Prostate gland (tissue), 2 donors: ENCODE measurements around the gene CREB5. TPM values are rescaled to one million over a fixed set of nuclear protein-coding genes. Genes with fewer than 3 reads are reported as not detected.

Experiments
- DNase-seq: peaks from one replicate; pipeline ENCODE4 v3.0.0-alpha.2; 2019; ENCODE audit warnings: low spot score
- H3K27ac ChIP-seq, 2 donors: fragments of 200-600 bp; sonication (generic); 2 replicates each; pipeline ENCODE4 v1.5.1; 2017 to 2019
- H3K27me3 ChIP-seq: fragments of 200-600 bp; sonication (generic); replicated peaks from 2 replicates; pipeline ENCODE4 v1.5.1; 2019; ENCODE audit not compliant: insufficient read depth
- H3K36me3 ChIP-seq, 2 donors: fragments of 200-600 bp; sonication (generic); 1 replicate in 1 of 2; 2 replicates in 1 of 2; pipeline versions ENCODE4 v1.5.1 to v1.8.1; 2017 to 2019
- H3K4me1 ChIP-seq: fragments of 200-600 bp; sonication (generic); replicated peaks from 2 replicates; pipeline ENCODE4 v1.5.1; 2019
- H3K4me3 ChIP-seq, 2 donors: fragments of 200-600 bp; sonication (generic); 2 replicates each; pipeline ENCODE4 v1.5.1; 2017 to 2019
- H3K9me3 ChIP-seq: fragments of 200-600 bp; sonication (generic); 2 replicates; pipeline ENCODE4 v1.5.1; 2017
- POLR2A ChIP-seq: fragments of 450-650 bp; IDR thresholded peaks from one replicate; pipeline ENCODE4 v1.6.1; 2016; ENCODE audit warnings: antibody characterized with exemption, mild to moderate bottlenecking
- POLR2AphosphoS5 ChIP-seq: sonication (generic); formaldehyde crosslinking; IDR thresholded peaks from one replicate; pipeline ENCODE4 v1.6.1; 2017; ENCODE audit warnings: antibody characterized with exemption
- WGBS: methylation state at CpG from one replicate; pipeline ENCODE4 v1.1.5; 2018; 5-methylcytosine and 5-hydroxymethylcytosine counted together
- intact Hi-C: fragments of 100-400 bp; cut with DNase I; formaldehyde crosslinking; loops from one replicate; pipeline ENCODE4 v1.14.2; 2022
- total RNA-seq, 2 donors: library from RNA; depleted of rRNA; stranded (reverse); fragments of >200 nt; gene quantifications; one replicate each; pipeline ENCODE4 v1.1.0, GENCODE V29; 2016
- TF ChIP-seq, protein P1 (sequence below), 4 experiments: fragments of 200-600 bp in 2 of 4; fragments of 450-650 bp in 2 of 4; sonication (generic) in 2 of 4; IDR thresholded peaks; 1 replicate in 3 of 4; 2 replicates in 1 of 4; pipeline ENCODE4 v1.5.1; 2016 to 2019; ENCODE audit warnings: antibody characterized with exemption in 4 of 4, mild to moderate bottlenecking in 2 of 4, moderate library complexity in 2 of 4

The CREB5 gene
- total RNA-seq, 2 donors from 2014 or later: 0.46 to 3.4 TPM

DNA sequence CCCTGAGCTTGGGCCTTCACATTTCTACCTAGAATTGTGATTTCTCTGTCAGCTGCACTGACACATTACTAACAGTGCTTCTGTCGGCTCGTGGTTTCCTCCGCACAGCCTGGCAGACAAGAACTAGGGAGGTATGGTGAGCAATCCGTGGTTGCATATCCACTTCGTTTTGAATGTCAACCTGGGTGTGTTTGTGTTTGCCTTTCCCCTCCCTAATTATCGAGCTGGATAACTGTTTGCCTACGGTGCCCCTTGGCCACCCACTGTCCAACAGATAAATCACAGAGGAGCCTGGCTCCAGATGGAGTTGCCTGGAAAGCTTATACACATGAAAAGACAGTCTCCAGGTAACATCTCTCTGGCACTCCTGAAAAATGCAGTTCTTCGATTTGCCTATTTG is 317.0 kb downstream of the CREB5 start:
- Histone ChIP-seq H3K9me3 (no peaks in the 10 kb centered on the region), H3K4me1 (peaks cover 7% of the 10 kb centered on the region), H3K4me3 (no peak overlapping the region), H3K36me3 (no peaks in the 10 kb centered on the region), H3K27me3 (no peaks in the 10 kb centered on the region), H3K27ac (no peak overlapping the region)
- DNase-seq: no peak
- WGBS: 52% methylated on average over 8 of the region's 8 CpGs
- TF ChIP-seq, protein P1, sequence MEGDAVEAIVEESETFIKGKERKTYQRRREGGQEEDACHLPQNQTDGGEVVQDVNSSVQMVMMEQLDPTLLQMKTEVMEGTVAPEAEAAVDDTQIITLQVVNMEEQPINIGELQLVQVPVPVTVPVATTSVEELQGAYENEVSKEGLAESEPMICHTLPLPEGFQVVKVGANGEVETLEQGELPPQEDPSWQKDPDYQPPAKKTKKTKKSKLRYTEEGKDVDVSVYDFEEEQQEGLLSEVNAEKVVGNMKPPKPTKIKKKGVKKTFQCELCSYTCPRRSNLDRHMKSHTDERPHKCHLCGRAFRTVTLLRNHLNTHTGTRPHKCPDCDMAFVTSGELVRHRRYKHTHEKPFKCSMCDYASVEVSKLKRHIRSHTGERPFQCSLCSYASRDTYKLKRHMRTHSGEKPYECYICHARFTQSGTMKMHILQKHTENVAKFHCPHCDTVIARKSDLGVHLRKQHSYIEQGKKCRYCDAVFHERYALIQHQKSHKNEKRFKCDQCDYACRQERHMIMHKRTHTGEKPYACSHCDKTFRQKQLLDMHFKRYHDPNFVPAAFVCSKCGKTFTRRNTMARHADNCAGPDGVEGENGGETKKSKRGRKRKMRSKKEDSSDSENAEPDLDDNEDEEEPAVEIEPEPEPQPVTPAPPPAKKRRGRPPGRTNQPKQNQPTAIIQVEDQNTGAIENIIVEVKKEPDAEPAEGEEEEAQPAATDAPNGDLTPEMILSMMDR (IDR thresholded peaks at IDR 0.05): no peak
- TF ChIP-seq POLR2A: no peak
- TF ChIP-seq POLR2AphosphoS5: no peak
- intact Hi-C loops: no loop called here

- intact Hi-C loops: no loop called here
- no peak overlapping the region for H3K27ac ChIP-seq
- WGBS: 91% methylated on average over 3 of the region's 3 CpGs
- H3K27me3 ChIP-seq: no peaks in the 10 kb centered on the region
- TF ChIP-seq, protein P1 (IDR thresholded peaks at IDR 0.05): no peak
- no peak for TF ChIP-seq POLR2AphosphoS5
- H3K9me3 ChIP-seq: no peaks in the 10 kb centered on the region
- no peak for DNase-seq
- peaks cover 7% of the 10 kb centered on the region for H3K4me1 ChIP-seq
- H3K36me3 ChIP-seq: no peaks in the 10 kb centered on the region
- no peak overlapping the region for H3K4me3 ChIP-seq
Measured at GRCh38 chr7:28729727-28730126, 317.4 kb downstream of the CREB5 start.

DNA sequence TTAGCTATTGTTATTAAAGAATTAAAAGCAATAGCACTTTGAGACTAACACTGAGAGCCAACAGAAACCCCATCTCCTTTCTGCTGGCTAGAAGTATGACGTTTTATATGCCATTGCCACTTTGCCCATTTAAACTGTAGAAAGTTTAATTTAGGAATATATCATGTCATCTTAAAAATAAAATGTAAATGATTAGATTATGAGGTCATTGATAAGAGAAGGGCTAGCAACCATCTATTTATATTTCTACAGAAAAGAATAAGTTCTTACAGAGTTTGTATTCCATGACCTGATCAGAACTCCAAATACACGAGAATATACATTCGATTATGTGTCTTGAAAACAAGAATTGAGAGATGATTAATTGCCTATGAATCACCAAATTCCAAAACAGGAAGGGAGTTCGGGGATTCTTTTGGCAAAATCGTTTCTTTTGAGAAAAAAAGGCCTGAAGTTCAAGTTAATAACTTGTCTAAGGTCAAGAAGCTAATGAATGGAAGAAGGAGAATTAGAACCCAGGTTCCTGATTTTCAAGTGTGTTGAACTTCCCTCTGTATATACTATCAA is 318.9 kb downstream of the CREB5 start:
- no peak for DNase-seq
- H3K9me3 ChIP-seq: no peaks in the 10 kb centered on the region
- no peaks in the 10 kb centered on the region for H3K36me3 ChIP-seq
- 87% methylated on average over 5 of the region's 5 CpGs for WGBS
- H3K27ac ChIP-seq: no peak overlapping the region
- H3K4me1 ChIP-seq: peaks cover 4% of the 10 kb centered on the region
- H3K27me3 ChIP-seq: no peaks in the 10 kb centered on the region
- H3K4me3 ChIP-seq: no peak overlapping the region
- TF ChIP-seq POLR2AphosphoS5 (no peak), POLR2A (no peak)
- TF ChIP-seq, protein P1 (IDR thresholded peaks at IDR 0.05): no peak
- intact Hi-C loops: no loop called here

DNA sequence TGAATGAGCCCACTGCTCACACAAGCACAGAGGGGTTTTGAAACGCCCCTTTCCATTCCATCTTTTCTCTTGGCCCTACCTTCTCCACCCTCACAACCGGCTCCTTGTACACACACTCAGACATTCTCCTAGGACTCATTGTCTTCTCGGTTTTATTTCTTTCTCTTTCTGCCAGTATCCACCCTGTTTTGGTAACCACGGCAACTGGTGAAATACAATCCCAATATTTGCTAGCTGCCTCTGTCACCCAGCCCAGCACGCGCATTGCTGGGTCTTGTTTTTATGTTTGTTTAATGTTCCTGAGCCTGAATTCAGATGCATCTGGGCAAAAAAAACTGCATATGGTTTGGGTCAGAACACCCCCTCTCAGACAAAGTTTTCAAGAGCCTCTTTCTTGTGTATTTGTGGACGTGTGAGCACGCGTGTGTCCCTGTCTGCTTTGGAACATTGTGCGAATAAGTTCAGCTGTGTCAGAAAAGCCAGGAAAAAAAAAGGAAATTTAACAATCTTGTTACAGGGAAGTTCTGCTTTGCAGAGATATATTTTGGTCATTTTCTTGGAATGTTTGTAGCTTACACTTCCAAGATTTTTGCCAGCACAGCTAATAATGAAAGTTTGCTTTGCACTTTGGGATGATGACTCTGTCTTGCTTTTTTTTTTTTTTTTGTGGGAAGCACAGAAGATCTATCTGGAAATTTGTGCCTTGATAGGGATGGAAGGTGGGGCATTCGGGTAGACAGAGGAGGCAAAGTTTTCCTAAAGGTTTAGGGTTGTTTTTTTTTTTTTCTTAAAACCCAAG is 320.0 kb downstream of the CREB5 start:
- Histone ChIP-seq H3K27me3 (no peaks in the 10 kb centered on the region), H3K4me1 (no peaks in the 10 kb centered on the region), H3K9me3 (no peaks in the 10 kb centered on the region), H3K4me3 (no peak overlapping the region), H3K27ac (no peak overlapping the region), H3K36me3 (no peaks in the 10 kb centered on the region)
- intact Hi-C loops: no loop called here
- WGBS: 28% methylated on average over 11 of the region's 11 CpGs
- TF ChIP-seq POLR2A: no peak
- TF ChIP-seq, protein P1 (IDR thresholded peaks at IDR 0.05): no peak
- peak; percentile 32 for TF ChIP-seq POLR2AphosphoS5
- DNase-seq: peak; percentile 26

DNA sequence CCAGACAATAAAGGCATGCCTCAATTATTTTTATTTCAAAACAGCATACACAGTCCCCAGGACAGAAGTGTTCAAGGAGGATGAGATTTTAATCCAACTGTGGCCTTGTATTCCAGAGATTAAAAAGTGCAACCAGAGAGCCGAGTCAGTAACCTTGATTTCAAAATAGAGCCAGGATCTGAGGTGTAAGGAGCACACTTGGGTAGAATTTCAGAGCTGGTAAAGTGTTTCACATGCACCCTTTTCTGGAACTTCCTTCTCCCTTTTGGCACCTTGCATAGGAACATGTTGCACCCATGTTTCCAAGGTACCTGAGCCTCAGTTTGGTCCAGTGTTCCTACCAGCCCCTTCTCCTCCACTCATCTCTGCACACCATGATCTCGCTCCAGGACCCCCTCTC is 320.7 kb downstream of the CREB5 start:
- Histone ChIP-seq H3K36me3 (no peaks in the 10 kb centered on the region), H3K4me1 (no peaks in the 10 kb centered on the region), H3K9me3 (no peaks in the 10 kb centered on the region), H3K4me3 (no peak overlapping the region), H3K27ac (no peak overlapping the region), H3K27me3 (no peaks in the 10 kb centered on the region)
- intact Hi-C loops: no loop called here
- TF ChIP-seq, protein P1 (IDR thresholded peaks at IDR 0.05): no peak
- TF ChIP-seq POLR2A (no peak), POLR2AphosphoS5 (no peak)
- no peak for DNase-seq
- WGBS: 68% methylated on average over 2 of the region's 2 CpGs
